GM19324 (cell line): ENCODE measurements around the gene PKN2.
"Not testable (repeated sequence)": the region's sequence is repeated elsewhere in the genome, so short reads cannot be mapped to it uniquely, and the experiment has no call there.

Experiments
- ATAC-seq: cut with Tn5 transposase; IDR thresholded peaks from one replicate; pipeline ENCODE4 v1.9.1; 2021; ENCODE audit warnings: mild to moderate bottlenecking, moderate library complexity; ENCODE audit not compliant: unreplicated experiment, low FRiP score

The PKN2 gene

GRCh38 chr1:88783145-88783544, 99.1 kb downstream of the PKN2 start:
- ATAC-seq: no peak

GRCh38 chr1:88784551-88784950, 100.5 kb downstream of the PKN2 start:
- no peak for ATAC-seq

DNA sequence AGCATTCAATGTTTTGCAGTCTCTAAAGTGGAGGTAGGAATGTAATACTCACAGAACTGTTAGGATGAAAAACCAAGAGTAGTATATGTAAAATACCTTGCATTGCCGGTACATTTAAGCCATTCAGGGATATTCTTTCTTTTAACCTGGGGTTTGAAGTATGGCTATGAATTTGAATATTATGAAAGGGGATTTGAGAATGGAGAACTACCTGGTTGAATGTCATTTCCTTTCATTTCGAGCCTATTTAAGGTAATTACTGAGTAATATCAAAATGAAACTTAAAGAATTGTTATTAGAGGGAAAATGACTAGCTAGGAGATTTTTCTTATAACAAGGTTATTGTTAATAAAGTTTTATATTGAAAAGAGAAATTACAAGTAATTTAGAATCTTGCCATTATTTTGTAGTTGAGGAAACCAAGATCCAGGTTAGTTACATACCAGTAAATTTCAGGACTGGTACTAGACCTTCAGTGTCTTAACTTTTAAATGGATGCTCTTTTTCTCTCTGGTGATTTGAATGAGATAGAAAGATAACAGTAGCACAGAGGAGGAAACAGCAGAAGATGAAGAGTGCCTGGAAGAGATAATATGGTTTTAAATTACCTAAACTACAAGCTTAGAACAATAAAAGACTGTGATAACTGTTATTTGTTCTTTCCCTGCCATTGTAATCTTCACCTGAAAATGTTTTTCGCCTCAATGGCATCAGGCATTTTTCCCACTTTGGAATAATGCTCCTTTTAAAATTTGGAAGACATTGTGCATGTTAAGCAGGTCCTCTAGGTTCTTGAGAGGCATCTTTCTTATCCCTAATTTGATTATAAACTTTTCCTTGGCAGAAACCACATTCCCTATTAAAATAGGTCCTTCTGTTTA, 103.2 kb downstream of the PKN2 start:
- no peak for ATAC-seq

DNA sequence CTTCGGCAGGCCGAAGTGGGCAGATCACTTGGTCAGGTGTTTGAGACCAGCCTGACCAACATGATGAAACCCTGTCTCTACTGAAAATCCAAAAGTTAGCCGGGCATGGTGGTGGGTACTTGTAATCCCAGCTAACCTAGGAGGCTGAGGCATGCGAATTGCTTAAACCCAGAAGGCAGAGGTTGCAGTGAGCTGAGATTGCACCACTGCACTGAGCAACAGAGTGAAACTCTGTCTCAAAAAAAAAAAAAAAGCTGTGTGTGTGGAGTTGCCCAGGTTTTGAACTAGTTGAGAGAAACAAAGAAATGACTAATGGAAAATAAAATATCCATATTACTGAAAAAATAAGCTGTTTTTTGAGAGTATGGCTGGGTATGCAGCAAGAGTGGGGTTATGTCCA, 107.1 kb downstream of the PKN2 start:
- ATAC-seq: no peak

DNA sequence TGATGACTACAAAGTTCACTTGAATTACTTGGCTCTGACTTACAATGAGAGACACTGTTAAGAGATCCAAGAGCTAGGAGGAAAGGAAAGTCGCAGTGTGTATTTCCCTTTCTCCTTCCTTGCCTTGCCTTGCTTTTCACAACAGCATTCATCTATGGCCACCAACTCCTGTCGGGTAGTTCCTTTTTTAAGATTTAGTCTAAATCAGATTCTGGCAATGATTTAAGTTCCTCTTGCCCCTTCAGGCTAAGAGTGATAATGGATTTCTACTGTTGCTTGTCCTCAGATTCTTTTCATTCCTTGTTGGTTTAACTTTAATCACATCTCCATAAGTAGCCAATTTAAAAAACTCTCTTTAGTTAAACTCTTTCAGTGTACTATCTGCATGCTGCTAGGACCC, 115.4 kb downstream of the PKN2 start:
- no peak for ATAC-seq

DNA sequence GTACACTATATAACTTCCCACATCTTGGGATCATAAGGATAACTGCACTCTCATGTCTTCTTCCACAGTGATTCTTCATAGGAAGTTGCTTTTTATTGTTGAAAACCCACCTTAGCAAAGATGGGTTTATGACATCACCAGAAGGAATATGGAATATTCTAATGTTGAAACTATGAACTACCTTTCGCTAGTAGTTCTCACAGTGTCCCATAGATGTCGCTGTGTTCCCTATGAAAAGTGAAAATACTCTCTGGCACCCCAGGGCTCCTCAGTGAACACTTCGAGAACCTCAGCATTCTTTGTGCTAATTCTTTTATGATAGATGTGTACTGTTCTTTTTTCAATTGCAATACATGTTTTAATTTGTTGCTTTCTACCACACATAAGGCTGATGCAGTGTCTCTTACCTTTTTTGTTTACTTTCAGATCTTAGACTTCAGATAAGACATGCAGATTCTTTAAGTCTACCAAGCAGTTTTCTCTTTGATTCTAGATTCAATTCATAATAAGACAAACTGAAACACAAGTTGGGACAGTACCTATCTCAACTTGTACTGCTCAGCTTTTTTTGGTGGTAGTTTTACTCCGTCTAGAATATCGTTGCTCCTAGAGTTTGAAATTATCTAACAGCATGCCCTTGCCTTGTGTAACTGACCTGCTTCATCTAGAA, 116.4 kb downstream of the PKN2 start:
- no peak for ATAC-seq

DNA sequence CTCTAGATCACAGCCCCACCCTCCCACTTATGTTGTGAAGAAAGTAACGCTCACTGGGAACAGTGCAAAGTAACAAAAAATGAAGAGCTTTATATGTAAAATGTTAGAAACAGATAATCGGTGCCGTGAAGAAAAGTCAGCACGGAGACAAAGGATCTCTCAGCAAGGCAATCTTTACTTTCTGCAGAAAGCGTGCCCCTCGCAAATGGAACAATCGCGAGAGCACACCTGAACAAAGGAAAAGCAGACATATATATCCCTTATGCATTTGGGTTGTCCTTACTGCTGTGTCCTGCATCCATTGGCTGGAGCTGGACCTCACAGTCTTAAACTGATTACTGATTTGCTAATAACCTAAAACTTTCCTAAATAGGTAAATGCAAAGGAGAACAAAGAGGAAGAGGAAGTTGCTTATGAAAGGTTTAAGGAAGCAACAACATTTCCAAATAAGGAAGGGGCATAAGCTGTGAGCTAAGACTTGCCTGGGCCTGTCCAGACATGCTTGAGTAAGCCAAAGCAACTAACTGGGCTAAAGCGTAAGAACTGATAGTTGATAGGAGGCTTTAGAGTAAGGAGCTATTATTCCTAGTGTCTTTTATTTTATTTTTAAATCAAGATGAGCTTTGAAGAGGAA, 117.6 kb downstream of the PKN2 start:
- no peak for ATAC-seq

- ATAC-seq: no peak
Observed at GRCh38 chr1:88802404-88802803, 118.3 kb downstream of the PKN2 start.

- ATAC-seq: no peak
Observed at GRCh38 chr1:88802950-88803349, 118.9 kb downstream of the PKN2 start.

GRCh38 chr1:88803444-88803843, 119.4 kb downstream of the PKN2 start:
- ATAC-seq: no peak

DNA sequence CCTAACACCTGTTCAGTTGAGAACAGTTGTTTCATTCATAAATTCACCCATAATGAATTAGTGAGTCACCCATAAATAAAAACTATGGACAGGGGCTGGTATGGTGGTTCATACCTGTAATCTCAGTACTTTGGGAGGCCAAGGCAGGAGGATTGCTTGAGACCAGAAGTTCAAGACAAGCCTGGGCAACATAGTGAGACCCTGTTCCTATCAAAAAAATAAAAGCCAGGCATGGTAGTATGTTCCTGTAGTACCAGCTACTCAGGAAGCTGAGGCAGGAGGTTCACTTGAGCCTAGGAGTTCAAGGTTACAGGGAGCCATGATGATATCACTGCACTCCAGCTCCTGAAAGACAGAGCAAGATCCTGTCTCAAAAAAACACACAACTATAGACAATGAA, 128.3 kb downstream of the PKN2 start:
- no peak for ATAC-seq

- no peak for ATAC-seq
Observed at GRCh38 chr1:88813471-88813870, 129.4 kb downstream of the PKN2 start.

DNA sequence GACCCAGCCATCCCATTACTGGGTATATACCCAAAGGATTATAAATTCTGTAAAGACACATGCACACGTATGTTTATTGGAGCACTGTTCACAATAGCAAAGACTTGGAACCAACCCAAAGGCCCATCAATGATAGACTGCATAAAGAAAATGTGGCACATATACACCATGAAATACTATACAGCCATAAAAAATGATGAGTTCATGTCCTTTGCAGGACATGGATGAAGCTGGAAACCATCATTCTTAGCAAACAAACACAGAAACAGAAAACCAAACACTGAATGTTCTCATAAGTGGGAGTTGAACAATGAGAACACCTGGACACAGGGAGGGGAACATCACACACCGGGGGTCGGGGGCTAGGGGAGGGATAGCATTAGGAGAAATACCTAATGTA, 135.6 kb downstream of the PKN2 start:
- ATAC-seq: not testable (repeated sequence)

DNA sequence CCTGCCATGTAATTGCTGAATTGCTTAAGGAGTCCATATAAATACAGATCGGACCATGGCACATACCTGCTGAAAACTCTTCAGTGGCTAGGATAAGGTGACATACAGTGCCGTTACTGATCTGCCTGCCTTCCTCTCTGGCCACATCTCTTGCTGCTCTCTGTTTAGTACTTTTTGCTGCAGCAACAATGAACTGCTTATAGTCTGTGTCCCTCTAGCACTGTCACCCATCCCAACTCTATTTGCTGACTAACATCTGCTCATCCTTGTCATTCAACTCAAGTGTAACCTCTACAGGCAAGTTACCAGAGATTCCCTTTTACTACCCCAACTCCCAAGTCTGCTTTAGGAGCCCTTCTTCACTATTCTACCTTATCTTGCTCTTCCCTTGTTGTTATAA, 141.6 kb downstream of the PKN2 start:
- ATAC-seq: no peak

- no peak for ATAC-seq
Observed at GRCh38 chr1:88847643-88848042, 163.6 kb downstream of the PKN2 start.

- no peak for ATAC-seq
Observed at GRCh38 chr1:88851303-88852063, 167.4 kb downstream of the PKN2 start.

GRCh38 chr1:88867743-88868521, 183.9 kb downstream of the PKN2 start:
- ATAC-seq: no peak

DNA sequence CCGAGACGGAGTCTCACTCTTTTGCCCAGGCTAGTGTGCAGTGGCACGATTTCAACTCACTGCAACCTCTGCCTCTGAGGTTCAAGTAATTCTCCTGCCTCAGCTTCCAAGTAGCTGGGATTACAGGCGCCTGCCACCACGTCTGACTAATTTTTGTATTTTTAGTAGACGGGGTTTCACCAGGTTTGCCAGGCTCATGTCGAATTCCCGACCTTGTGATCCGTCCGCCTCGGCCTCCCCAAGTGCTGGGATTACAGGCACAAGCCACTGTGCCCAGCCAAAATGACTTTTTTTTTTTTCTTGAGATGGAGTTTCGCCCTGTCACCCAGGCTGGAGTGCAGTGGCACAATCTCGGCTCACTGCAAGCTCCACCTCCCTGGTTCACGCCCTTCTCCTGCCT, 185.6 kb downstream of the PKN2 start:
- not testable (repeated sequence) for ATAC-seq

- ATAC-seq: no peak
Observed at GRCh38 chr1:88873737-88874349, 189.8 kb downstream of the PKN2 start.

GRCh38 chr1:88875595-88875994, 191.5 kb downstream of the PKN2 start:
- ATAC-seq: no peak
